WTC11 (cell line): ENCODE measurements around the gene MAPT.

Experiments used
- ATF2 ChIP-seq: sonication (generic); formaldehyde crosslinking; IDR thresholded peaks from 2 replicates; pipeline ENCODE4 v1.8.1; 2022; ENCODE audit warnings: low read depth, missing genetic modification reagents, borderline replicate concordance
- CTCF ChIP-seq: fragments of 200-600 bp; IDR thresholded peaks from 2 replicates; pipeline ENCODE4 v1.8.0; 2022; ENCODE audit warnings: antibody characterized with exemption
- ETV6 ChIP-seq: sonication (generic); formaldehyde crosslinking; IDR thresholded peaks from 2 replicates; pipeline ENCODE4 v1.8.1; 2022; ENCODE audit warnings: mild to moderate bottlenecking, missing genetic modification reagents
- FOXP1 ChIP-seq: sonication (generic); formaldehyde crosslinking; IDR thresholded peaks from 2 replicates; pipeline ENCODE4 v1.8.0; 2022; ENCODE audit warnings: missing genetic modification reagents, mild to moderate bottlenecking, moderate library complexity, borderline replicate concordance
- NR1H2 ChIP-seq: sonication (generic); formaldehyde crosslinking; IDR thresholded peaks from 2 replicates; pipeline ENCODE4 v1.9.0; 2021; ENCODE audit warnings: mild to moderate bottlenecking, moderate library complexity, missing genetic modification reagents
- RELA ChIP-seq: sonication (generic); formaldehyde crosslinking; IDR thresholded peaks from 2 replicates; pipeline ENCODE4 v1.8.1; 2022; ENCODE audit warnings: missing genetic modification reagents, mild to moderate bottlenecking, borderline replicate concordance
- SP1 ChIP-seq: sonication (generic); formaldehyde crosslinking; conservative IDR thresholded peaks from 2 replicates; pipeline ENCODE4 v1.8.1; 2022; ENCODE audit warnings: missing genetic modification reagents
- TEAD4 ChIP-seq: sonication (generic); formaldehyde crosslinking; IDR thresholded peaks from 2 replicates; pipeline ENCODE4 v1.8.0; 2022; ENCODE audit warnings: mild to moderate bottlenecking, missing genetic modification reagents
- ZNF317 ChIP-seq: sonication (generic); formaldehyde crosslinking; IDR thresholded peaks from 2 replicates; pipeline ENCODE4 v1.8.1; 2023; ENCODE audit warnings: low read depth, mild to moderate bottlenecking, moderate library complexity, missing genetic modification reagents, borderline replicate concordance
- TF ChIP-seq, protein P1 (sequence below): fragments of 250-450 bp; sonication (Bioruptor Pico); IDR thresholded peaks from 2 replicates; pipeline ENCODE4 v2.1.2; 2022; ENCODE audit warnings: mild to moderate bottlenecking, moderate library complexity
- TF ChIP-seq, protein P2 (sequence below): sonication (generic); formaldehyde crosslinking; IDR thresholded peaks from 2 replicates; pipeline ENCODE4 v1.8.1; 2023; ENCODE audit warnings: mild to moderate bottlenecking, missing genetic modification reagents, moderate library complexity

DNA sequence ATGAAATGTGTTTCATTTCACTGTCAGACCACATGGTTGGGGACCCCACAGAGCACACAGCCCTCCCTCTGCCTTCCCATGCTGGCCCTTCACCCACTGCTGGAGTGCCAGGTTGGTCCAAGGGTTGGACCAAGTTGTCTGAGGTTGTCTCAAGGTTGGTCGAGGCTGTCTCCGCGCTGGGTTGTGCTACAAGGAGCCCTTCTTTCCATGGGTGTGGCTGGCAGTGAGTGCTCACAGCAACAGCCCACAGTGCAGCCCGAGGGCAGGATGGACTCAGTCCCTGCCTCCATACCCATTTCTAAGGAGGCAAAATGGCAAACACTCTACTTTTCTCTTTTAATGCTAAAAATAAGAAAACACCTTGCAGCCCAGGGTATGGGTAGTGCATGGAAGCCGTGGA lies 68.9 kb downstream of the MAPT start:
- TF ChIP-seq, protein P1, sequence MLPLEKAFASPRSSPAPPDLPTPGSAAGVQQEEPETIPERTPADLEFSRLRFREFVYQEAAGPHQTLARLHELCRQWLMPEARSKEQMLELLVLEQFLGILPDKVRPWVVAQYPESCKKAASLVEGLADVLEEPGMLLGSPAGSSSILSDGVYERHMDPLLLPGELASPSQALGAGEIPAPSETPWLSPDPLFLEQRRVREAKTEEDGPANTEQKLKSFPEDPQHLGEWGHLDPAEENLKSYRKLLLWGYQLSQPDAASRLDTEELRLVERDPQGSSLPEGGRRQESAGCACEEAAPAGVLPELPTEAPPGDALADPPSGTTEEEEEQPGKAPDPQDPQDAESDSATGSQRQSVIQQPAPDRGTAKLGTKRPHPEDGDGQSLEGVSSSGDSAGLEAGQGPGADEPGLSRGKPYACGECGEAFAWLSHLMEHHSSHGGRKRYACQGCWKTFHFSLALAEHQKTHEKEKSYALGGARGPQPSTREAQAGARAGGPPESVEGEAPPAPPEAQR (CRISPR knock-in tag) = no peak
- TF ChIP-seq CTCF = no peak
- no peak for TF ChIP-seq TEAD4 (CRISPR knock-in tag)
- TF ChIP-seq RELA (CRISPR knock-in tag) = no peak
- no peak for TF ChIP-seq NR1H2 (CRISPR knock-in tag)
- TF ChIP-seq SP1 (CRISPR knock-in tag) = no peak
- no peak for TF ChIP-seq ZNF317 (CRISPR knock-in tag)
- TF ChIP-seq FOXP1 = no peak
- no peak for TF ChIP-seq ATF2 (CRISPR knock-in tag)
- TF ChIP-seq, protein P2, sequence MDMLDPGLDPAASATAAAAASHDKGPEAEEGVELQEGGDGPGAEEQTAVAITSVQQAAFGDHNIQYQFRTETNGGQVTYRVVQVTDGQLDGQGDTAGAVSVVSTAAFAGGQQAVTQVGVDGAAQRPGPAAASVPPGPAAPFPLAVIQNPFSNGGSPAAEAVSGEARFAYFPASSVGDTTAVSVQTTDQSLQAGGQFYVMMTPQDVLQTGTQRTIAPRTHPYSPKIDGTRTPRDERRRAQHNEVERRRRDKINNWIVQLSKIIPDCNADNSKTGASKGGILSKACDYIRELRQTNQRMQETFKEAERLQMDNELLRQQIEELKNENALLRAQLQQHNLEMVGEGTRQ (CRISPR knock-in tag) = no peak
- TF ChIP-seq ETV6 (CRISPR knock-in tag) = no peak
